GM19468 (cell line): ENCODE measurements around the gene ASCC1.
"Not testable (repeated sequence)": the region's sequence is repeated elsewhere in the genome, so short reads cannot be mapped to it uniquely, and the experiment has no call there.

Experiments used
- ATAC-seq: cut with Tn5 transposase; IDR thresholded peaks from one replicate; pipeline ENCODE4 v1.9.1; 2021; ENCODE audit warnings: mild to moderate bottlenecking, moderate library complexity, moderate number of reproducible peaks; ENCODE audit not compliant: unreplicated experiment; ENCODE audit errors: extremely low read depth

Gene ASCC1

DNA sequence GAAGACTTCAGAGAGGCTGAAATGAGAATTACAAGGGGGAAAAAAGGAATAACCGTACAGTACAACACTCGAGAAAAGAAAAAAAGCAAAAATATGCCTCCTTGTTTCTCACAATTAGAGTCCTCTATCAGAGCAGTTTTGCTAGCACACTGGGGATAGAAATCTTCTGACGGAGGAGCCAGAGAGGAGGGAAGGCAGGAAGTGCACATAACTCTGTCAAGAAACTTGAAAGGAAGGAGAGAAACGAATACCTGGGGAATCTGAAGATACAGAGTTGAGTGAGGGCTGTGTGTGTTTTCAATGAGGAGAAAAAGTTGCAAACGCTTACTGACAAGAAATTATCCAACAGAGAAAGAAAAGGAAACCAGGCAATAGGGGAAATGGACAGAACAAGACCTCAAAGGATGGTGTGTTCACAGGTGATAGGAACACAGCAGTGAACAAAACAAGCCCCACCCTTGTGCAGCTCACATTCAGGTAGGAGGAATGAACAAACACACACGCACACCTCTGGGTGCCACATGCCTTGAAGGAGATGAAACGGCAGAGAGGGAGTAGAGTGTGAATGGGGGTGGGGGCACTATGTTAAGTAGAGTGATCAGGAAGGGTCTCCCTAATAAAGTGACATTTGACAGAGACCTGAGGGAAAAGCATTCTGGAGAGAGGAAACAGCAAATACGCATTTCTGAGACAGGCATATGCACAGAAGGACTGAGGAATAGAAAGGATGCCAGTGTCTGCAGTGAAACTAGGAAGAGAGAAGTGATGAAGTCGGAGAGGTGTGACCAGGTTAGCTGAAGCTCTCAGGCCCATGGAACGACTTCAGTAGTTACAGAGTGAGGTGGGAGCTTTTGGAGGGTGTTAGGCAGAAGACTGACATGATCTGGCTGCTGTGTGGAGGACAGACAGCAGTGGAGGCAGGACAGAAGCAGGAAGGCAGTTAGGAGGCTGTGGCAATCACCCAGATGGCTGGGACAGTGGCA is 81.0 kb downstream of the ASCC1 start:
- ATAC-seq, result no peak

DNA sequence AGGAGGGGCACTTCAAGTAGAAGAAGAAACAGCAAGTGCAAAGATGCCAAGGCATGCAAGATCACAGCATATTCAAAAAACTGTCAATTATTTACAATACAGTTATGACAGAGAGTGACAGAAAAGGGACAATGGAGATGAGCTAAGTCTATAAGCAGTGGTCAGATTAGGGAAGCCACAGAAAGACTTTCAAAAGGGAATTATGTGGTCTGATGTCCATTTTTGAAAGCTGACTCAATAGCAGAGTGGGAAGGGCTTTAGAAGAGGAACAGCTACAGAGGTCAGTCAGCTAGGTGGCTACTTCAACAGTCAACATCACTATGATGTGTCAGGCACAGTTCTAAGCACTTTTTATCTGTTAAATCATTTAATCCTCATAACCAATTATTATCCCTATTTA is 82.6 kb downstream of the ASCC1 start:
- ATAC-seq, result peak; percentile 39

DNA sequence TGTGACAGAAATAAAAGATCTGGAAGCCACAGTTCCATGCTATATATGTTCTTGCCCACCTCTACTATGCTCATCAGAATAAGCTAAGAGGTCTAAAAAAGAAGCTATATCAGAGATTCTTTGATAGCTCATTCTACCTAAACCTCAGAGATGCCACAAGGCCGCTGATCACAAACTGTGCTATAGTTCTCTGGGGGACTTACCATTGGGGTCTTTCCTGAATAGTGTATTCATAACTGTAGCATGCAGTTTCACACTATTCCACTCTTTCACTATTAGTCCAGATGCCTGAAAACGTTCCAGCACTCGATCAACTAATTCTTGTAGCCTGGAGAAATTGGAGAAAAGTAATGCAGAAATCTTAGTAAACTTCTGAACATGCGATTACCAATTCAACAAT is 83.2 kb downstream of the ASCC1 start:
- ATAC-seq, result no peak

DNA sequence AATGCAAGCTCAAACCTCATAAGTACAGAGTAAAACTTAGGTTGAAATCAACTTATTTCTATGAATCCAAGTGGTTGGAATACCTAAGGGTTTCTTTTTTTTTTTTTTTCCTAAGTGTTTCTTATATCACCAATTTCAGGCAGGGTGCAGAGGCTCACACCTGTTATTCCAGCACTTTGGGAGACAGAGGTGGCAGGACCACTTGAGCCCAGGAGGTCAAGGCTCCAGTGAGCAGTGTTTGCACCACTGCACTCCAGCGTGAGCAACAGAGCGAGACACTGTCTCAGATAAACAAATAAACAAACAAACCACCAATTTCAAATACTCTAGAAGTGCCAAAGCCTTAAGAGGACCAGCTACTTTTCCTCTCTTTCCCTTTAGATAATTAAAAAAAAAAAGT is 88.5 kb downstream of the ASCC1 start:
- ATAC-seq, result no peak

DNA sequence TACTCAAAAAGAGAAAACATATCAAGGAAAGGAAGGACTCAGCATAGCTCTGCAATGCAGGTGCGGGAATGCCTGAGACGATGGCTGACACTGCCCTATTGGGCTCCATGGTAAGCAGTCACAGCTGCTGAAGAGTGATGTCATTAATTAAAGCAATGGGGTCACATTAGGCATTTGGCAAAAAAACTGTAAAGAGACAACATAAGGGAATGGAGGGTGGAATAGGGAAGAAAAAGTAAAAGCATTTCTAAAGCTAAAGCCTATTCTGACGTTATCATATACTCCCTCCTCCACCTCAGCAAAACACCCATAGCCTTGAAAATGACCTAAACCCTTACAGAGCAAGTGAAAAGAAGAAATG is 89.2 kb downstream of the ASCC1 start:
- no peak for ATAC-seq

DNA sequence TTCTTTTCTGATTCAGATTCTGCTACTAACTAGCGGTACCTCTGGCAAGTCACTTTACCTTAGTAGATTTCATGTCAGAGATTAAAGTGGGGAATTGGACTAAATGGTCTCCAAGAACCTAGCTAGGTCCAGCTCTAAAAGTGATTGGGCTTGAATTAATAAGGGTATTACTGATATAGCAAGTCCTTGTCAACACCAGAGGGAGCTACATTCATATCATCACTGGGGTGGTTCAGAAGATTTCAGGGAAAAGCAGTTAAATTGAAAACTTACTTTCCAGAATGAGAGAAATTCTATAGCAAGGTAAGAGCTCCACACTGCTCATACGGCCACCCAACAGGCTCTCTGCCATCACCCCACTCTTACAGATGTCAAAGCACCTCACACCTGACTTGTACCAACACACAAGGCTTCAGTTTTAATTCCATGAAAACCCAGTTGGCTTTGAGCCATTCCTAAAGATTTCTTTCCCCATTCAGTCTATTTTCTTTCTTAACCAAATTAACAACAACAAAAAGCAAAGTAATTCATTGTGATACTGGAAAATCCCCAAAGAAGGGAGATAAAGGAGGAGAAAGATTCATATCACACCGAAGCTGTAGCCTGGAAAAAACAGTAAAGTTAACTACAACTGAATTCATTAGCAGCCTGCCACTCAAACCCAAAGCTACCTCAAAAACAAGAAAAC is 89.7 kb downstream of the ASCC1 start:
- ATAC-seq, result no peak

DNA sequence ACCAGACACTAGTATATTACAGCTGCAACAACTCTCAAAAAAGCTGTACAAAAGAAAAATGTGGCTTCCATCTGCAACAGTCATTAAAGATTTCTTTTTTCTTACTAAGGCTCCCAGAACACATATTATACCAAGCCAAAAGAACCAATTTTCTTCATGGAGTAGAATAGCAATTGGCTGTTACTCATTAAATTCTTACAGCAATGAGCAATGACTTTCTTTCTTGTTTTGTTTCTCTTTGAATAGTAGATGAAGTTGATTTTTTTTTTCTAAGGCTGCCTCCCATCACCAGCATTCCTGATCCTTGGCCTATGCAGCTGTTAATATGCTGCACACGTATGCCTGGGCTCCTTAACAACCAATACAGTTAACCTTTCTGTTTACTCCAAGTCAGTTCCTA is 91.1 kb downstream of the ASCC1 start:
- no peak for ATAC-seq

DNA sequence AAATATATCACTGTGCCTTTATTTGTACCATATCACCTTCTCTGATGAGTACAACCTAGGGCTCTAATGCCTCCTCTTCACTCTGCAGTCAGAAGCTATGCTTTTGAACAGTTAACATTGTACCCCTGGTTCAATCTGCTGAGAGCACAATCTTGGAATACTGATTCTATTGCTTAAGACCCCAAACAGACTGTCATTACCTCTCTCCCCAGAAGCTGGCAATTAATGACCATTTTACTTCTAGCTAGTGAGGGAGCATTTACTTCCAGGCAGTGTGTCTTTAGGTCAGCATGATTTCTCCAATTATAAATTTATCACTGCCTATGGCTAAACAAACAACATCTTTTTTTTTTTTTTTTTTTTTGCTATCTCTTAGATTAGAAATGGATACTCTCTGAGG is 91.7 kb downstream of the ASCC1 start:
- ATAC-seq, result no peak

DNA sequence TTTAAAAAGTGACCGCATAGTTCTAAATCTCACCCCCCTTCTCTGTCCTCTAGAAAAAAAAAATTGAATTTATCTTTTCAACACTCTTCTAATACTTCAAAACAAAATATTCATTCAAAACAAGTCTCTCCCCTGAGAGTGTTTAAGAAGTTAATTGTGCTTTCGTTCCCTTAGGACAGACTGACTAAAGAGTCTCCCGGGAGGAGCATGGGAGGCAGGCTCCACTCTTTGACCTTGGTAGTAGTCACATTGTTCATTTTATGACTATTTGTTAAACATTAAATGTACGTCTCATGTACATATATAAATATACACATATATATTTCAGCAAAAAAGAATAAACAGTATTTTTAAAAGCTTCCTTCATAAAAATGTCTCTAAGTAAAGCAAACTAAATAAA is 92.5 kb downstream of the ASCC1 start:
- no peak for ATAC-seq

DNA sequence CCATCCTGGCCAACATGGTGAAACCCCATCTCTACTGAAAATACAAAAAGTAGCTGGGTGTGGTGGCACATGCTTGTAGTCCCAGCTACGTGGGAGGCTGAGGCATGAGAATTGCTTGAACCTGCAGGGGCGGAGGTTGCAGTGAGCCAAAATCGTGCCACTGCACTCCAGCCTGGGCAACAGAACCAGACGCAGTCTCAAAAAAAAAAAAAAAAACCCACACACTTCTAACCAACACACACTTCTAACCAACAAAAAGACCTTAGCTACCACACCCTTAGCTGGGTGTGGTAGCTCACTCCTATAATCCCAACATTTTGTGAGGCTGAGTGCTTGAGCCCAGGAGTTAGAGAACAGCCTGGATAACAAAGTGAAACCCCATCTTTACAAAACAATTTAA is 93.9 kb downstream of the ASCC1 start:
- ATAC-seq, result no peak

DNA sequence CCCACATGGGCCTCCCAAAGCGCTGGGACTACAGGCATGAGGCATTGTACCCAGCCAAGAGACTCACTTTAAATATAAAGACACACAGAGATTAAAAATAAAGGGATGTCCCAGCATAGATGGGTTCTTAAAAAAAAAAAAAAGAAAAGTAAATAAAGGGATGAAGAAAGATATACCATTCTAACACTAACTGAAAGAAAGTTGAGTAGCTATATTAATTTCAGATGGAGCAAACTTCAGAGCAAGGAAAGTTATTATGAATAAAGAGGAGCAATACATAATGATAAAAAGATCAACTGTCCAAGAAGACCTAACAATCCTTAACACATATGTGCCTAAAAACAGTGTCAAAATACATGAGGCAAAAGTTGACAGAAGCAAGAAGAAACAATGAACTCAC is 94.7 kb downstream of the ASCC1 start:
- no peak for ATAC-seq

DNA sequence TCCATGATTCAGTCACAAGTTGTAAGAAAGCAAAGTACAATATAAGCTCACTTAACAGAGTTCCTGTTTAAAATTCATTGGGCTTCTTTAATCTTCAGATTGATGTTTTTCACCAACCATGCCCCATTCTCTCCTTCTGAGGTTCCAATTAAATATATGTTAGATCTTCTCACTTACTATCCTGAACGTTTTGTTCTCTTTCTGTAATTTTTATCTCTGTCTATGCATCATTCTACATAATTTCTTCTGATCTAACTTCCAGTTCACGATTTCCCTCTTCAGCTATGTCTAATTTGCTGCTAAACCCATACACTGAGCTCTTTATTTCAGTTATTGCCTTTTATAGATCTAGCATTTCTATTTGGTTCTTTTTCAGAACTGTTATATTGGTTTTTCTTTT is 99.7 kb downstream of the ASCC1 start:
- no peak for ATAC-seq

DNA sequence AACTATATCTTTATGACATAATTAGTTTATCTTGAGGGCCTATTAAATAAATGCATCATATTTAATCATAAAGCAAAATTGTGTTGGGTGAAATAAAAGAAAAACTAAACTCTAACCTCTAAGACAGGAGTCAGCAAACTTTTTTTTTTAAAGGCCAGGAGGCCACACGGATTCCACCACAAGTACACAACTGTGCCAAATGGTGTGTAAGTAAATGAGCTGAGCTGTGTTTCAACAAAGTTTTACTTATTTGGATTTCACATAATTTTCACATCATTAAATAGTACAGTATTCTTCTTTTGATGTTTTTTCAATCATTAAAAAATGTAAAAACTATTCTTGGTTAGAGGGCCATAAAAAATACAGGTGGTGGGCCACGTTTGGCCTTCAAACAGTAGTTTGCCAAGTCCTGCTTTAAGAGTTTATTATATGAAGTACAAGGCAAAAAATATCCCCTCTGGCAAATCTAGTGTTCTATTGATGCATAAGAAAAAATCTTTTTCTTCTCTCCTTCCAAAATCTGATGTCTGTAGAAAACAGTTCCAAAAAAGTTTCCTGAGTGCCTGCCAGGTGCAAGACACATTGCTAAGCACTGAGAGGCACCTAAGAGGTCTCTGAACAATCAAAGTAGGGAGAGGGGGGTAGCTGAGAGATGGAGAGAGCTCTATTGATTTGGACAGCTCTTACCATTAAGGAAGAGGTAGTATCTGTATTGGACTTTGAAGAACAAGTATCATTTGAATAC is 101.2 kb downstream of the ASCC1 start:
- no peak for ATAC-seq

DNA sequence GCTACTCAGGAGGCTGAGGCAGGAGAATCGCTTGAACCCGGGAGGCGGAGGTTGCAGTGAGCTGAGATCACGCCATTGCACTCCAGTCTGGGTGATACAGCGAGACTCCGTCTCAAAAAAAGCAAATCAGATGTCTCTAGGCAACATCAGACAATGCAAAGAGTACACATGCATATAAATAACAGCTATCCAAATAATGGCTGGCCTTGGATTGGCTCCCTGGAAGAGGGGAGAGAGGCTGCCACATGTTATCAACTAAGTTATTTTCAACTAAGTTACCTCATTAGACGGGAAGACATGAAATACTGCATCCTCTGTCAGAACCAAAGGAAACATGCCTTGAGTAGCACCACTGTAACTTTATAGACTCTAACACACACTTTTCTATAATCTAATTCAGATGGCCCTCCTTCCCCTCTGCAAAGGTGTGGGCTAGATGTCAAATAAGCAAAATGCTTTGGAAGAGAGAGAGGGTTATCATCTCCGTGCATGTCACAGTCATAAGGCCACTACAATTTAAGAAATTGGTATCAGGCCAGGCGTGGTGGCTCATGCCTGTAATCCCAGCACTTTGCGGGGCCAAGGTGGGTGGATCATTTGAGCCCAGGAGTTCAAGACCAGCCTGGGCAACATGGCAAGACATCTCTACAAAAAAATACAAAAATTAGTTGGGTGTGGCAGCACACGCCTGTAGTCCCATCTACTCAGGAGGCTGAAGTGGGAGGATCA is 105.2 kb downstream of the ASCC1 start:
- no peak for ATAC-seq

DNA sequence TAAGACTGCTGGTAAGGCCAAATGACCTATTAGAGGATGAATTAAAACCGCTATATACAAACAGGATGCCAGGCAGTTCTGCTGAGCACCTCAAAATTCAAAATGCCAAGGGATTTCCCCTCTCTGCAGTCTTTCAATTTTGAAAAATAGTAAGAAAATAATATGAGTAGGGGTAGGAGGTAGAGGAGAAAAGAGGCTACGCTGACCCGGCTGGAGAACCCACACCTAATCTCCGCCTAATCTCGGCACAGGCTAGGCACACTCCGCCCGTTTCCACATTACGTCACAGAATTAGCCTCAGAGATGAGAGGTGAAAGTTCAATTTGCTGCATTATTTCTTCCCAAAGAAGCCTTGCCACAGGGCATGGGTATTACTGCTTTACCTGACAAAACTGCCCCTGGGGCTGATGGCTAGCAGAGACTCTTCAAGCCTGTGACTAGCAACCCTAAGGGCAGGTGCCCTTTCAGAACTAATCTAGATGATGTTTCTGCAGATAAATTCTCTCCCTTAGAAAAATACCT is 106.4 kb downstream of the ASCC1 start:
- ATAC-seq, result no peak

DNA sequence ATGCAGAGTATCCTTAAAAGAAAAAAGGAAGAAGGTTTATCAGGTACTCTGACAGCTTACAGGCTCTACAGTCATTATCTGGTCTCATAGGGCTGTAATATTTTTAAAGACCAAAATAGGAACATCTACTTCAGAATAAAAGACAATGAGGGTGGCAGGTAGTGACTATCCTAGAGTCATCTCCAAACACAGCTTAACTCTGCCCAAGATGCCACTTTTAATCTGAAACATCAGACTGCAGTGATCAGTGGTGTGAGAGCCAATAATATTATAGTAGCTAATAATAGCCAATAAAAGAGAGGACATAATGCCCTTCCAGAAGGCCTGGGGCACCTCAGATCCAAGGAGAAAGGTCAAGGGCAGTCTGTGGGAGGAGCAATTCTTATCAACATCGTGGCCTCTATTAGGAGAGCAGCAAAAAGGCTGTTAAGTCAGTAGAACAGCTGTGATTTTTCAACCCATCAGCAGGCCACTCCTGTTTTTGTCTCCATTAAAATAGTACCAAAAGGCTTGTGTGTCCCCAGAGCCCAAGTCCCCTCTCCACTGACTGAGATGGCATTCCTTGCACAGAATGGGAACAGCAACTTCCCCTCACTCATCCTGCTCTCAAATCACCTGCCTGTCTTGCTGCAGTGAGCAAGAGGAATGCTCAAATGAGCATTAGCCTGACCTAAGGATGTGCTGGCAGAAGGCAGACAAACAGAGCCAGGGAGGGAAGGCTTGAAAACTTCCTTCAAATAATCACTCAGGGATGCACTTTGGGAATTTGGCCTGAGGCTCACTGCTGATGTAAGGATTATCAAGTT is 107.0 kb downstream of the ASCC1 start:
- no peak for ATAC-seq

DNA sequence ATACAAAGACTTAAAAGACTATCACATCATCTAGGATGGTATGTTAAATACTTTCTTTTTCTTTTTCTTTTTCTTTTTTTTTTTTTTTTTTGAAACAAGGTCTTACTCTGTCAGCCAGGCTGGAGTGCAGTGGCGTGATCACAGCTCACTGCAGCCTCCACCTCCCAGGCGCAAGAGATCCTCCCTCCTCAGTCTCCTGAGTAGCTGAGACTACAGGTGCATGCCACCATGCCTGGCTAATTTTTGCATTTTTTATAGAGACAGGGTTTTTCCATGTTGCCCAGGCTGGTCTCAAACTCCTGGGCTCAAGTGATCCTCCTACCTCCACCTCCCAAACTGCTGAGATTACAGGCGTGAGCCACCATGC is 108.1 kb downstream of the ASCC1 start:
- not testable (repeated sequence) for ATAC-seq

DNA sequence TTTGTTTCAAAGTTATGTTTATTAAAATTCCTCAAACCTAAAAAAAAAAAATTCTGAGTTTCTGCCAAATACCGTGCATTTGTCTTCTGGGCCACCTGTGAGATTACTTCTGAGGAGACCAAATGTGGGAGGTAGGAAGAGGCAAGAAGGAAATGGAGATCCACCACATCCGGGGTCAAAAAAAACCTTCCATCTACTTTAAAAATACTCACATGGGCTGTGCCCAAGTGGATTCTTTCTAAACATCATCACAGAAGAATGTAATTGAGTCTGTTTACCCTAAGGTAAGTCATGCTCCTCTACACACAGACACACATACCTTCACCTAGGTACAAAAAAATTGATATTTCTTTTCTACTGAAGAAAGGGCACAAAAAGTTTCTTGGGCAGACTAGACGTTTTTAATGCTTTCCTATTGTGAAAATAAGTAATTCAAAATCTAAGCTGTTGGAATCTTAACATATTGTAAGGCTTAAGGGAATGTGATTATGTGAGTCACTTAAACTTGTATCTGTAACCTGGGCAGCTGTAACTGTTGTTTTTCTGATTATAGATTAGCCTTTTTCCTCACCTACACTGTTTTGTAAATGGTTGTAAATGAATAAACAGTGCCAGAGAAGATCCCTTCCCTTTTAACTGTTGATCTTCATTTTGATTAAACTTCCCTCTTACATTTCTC is 108.6 kb downstream of the ASCC1 start:
- ATAC-seq, result no peak

DNA sequence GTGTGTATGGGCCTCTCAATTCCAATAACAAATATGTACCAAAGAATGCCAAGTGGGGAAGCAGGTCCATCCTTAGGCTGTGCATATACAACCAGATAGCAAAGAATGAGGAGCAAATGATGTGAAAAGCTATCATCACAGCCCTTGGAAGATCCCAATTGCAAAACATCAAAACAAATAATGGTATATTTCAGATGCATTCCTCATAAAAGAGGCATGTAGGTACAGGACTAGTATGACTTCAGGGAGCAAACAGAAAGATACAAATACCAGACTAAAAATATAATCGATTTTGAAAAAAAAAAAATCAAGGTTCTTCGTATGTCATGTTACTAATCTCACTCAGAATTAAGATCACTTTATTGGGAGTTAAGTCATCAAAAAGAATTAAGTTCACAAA is 109.2 kb downstream of the ASCC1 start:
- no peak for ATAC-seq
